Lower leg skin (tissue), 3 donors: ENCODE measurements around the gene PI3.

Experiments used
- CTCF ChIP-seq, 3 donors: fragments of 450-650 bp; IDR thresholded peaks; one replicate each; pipeline ENCODE4 v1.5.1; 2016; ENCODE audit warnings: antibody characterized with exemption in 3 of 3, mild to moderate bottlenecking in 3 of 3, moderate library complexity in 2 of 3
- POLR2A ChIP-seq, 2 donors: fragments of 450-650 bp; IDR thresholded peaks; one replicate each; pipeline ENCODE4 v1.6.1; 2016 to 2017; ENCODE audit warnings: antibody characterized with exemption in 2 of 2, mild to moderate bottlenecking in 1 of 2, moderate library complexity in 1 of 2

- TF ChIP-seq CTCF (IDR thresholded peaks at IDR 0.05): no peak
- no peak for TF ChIP-seq POLR2A (IDR thresholded peaks at IDR 0.05)
Observed at GRCh38 chr20:45149062-45149461, 25.6 kb upstream of the PI3 start.
